A549 treated with GW870086 at 1 μM for 4 hours (cell line): ENCODE data around the gene GSG1. TPM values are rescaled to one million over a fixed set of nuclear protein-coding genes. Genes with fewer than 3 reads are reported as not detected.

Experiments
- total RNA-seq: library from RNA; stranded (reverse); fragments of 200-300 nt; extraction: Qiagen RNA extraction; gene quantifications from 5 replicates; pipeline ENCODE4 v1.2.3, GENCODE V29; 2022; ENCODE audit warnings: low read depth

Gene GSG1
- 0.33 to 0.90 TPM (median 0.54 TPM) in 5 replicates for total RNA-seq

DNA sequence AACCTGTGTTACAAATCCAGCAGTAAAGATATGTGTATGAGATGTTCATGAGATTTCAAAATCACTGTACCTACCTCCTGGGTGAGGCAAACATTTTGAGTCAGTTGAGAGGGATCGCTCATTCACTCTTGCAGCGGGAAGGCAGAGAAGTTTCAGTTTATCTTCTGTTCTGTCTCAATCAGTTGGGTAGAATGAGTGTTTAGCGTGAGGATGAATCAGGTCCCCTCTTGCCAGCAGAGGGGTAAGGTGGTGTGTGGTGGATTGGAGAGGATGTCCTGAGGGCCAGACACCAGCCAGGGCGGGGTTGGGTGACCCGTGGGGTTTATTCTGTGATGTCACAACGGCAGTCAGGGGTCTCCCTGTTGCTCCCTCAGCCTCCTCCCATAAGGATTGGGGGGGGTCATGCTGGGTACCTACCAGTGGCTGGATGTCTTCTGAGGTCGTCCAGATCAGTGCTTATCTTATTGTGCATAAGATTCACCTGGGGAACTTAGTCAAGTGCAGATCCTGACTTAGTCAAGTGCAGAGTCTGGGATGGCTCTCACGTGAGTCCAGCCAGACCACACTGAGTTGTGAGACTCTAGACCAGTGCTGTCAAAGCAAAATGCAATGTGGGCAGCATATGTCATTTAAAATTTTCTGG lies at the start of gene GSG1:
Gene GSG1 (minus strand): TSS at position 277 of the 643 bp plus-strand sequence. CDS start 155 bp downstream, at position 122.

DNA sequence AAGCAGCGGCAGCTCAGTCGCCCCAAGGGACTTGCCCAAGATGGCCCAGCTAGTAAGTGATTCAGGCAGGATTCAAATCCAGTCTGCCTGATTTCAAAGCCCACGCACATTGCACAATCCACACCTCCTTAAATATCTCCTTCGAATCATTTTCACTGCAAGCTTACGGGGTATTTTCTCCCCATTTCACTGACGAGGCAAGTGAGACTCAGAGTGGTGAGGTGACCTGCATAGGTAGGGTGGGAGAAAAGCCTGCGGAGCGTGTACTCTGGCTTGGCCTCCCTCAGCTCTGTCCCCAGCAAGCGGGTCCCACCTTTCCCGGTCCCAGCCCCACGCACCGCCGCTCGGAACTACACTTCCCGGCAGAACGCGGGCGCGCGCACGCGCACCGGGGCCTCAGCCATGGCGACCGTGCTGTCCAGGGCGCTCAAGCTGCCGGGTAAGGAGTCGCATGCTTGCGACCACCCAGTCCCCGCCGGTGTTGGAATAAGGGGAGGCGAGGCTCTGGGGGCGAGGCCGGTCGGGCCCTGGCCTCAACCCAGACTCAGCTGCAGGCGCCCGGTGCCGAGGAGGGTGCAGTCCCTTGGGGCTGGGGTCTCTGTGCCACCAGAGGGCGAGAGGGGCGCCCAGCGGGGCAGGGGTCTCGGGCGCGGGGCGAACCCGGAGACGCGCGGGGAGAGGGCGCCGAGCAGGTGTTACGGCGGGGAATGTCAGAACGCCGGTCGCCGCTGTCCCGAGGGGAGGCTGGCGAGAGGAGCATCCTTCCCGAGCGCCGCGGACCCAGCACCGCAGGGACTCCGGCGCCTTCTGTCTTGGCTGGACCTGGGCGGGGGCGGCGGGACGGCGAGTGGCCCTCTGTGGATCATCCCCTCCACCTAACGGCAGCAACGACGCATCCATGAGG lies 59.2 kb downstream of the GSG1 start, which contains the start of gene FAM234B:
Gene FAM234B (plus strand): TSS at position 380 of the 904 bp plus-strand sequence. CDS start 23 bp downstream, at position 403.

Other genes with a start within 250 kb of the GSG1 start
- 263 to 406 TPM (median 370 TPM) in 5 replicates for gene GPRC5A, start 212.1 kb downstream of the GSG1 start, total RNA-seq
- gene GPRC5D, start 151.5 kb downstream of the GSG1 start, total RNA-seq = 0.22 TPM in 1 of 5 replicates, not detected in the others
- 54.0 to 58.6 TPM (median 55.4 TPM) in 5 replicates for gene HEBP1, start 103.4 kb downstream of the GSG1 start, total RNA-seq
- gene FAM234B, start 59.3 kb downstream of the GSG1 start, total RNA-seq = 3.8 to 4.6 TPM (median 3.9 TPM) in 5 replicates
- gene EMP1, start 93.1 kb upstream of the GSG1 start, total RNA-seq = 110 to 172 TPM (median 159 TPM) in 5 replicates